Measurements from ENCODE around the gene RFX2. TPM values are rescaled to one million over a fixed set of nuclear protein-coding genes. Genes with fewer than 3 reads are reported as not detected.

Gene RFX2
- total RNA-seq, 1 donor from 2014 or later, result 6.2 TPM

DNA sequence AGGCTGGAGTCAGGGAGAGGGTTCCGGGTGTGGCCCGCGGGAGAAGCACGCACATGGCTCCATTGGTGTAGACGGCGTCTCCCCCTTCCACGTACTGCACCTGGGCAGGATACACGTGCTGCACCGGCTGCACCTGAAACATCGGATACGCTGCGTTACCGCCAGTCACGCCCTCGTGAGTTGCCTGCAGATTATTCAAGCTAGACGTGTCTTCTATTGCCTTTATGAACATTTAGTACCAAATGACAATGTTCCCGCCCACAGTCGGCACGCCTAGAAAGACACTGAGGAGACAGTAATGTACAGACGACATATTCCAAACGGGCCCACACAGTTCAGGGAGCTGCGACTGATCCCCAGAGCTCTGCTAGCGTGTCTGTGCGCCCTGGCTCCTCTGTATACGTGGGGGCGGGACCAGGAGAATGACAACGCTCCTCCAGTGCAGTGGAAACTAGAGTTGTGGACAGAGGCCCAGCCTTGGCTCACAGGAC is 68.3 kb downstream of the RFX2 start:
- no peaks in the 10 kb centered on the region for H3K9me3 ChIP-seq (ENCODE audit: low read depth)
- H3K27ac ChIP-seq, result no peak overlapping the region
- no peaks in the 10 kb centered on the region for H3K27me3 Mint-ChIP-seq (ENCODE audit: insufficient read depth, low read depth)
- H3K9me3 Mint-ChIP-seq, result peaks cover 3% of the 10 kb centered on the region
- TF ChIP-seq, protein P1, sequence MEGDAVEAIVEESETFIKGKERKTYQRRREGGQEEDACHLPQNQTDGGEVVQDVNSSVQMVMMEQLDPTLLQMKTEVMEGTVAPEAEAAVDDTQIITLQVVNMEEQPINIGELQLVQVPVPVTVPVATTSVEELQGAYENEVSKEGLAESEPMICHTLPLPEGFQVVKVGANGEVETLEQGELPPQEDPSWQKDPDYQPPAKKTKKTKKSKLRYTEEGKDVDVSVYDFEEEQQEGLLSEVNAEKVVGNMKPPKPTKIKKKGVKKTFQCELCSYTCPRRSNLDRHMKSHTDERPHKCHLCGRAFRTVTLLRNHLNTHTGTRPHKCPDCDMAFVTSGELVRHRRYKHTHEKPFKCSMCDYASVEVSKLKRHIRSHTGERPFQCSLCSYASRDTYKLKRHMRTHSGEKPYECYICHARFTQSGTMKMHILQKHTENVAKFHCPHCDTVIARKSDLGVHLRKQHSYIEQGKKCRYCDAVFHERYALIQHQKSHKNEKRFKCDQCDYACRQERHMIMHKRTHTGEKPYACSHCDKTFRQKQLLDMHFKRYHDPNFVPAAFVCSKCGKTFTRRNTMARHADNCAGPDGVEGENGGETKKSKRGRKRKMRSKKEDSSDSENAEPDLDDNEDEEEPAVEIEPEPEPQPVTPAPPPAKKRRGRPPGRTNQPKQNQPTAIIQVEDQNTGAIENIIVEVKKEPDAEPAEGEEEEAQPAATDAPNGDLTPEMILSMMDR (IDR thresholded peaks at IDR 0.05), result no peak
- TF ChIP-seq EZH2phosphoT487 (IDR thresholded peaks at IDR 0.05), result no peak
- TF ChIP-seq EZH2 (IDR thresholded peaks at IDR 0.05), result no peak
- no peak overlapping the region for H2AFZ ChIP-seq (replicated peaks)
- H3K4me3 ChIP-seq, result no peak overlapping the region
- no peak overlapping the region for H3K4me2 ChIP-seq
- no peaks in the 10 kb centered on the region for H3K27me3 ChIP-seq
- no peaks in the 10 kb centered on the region for H3K4me1 Mint-ChIP-seq
- H3K27ac Mint-ChIP-seq, result no peak overlapping the region
- no peak overlapping the region for H3K4me3 Mint-ChIP-seq
- H3K36me3 ChIP-seq, result no peaks in the 10 kb centered on the region
- H3K36me3 Mint-ChIP-seq, result peaks cover 32% of the 10 kb centered on the region
- no peaks in the 10 kb centered on the region for H3F3A ChIP-seq (ENCODE audit: low read depth)
- H4K20me1 ChIP-seq (ENCODE audit: low read depth), result no peaks in the 10 kb centered on the region
- no peaks in the 10 kb centered on the region for H3K4me1 ChIP-seq
- DNase-seq (ENCODE audit: low spot score), result no peak
- H3K79me2 ChIP-seq (ENCODE audit: low read depth), result no peaks in the 10 kb centered on the region
- H3K9ac ChIP-seq, result no peak overlapping the region

GRCh38 chr19:6041071-6041470 is 69.2 kb downstream of the RFX2 start:
- no peak for DNase-seq (ENCODE audit: low spot score)
- no peaks in the 10 kb centered on the region for H4K20me1 ChIP-seq (ENCODE audit: low read depth)
- Mint-ChIP-seq H3K4me3 (no peak overlapping the region), H3K27ac (peak overlapping the region; percentile 79), H3K9me3 (peaks cover 3% of the 10 kb centered on the region), H3K36me3 (peaks cover 38% of the 10 kb centered on the region), H3K27me3 (ENCODE audit: insufficient read depth, low read depth) (no peaks in the 10 kb centered on the region), H3K4me1 (no peaks in the 10 kb centered on the region)
- no peak overlapping the region for H3K9ac ChIP-seq
- H3F3A ChIP-seq (ENCODE audit: low read depth), result no peaks in the 10 kb centered on the region
- no peak overlapping the region for H3K4me2 ChIP-seq
- no peaks in the 10 kb centered on the region for H3K9me3 ChIP-seq (ENCODE audit: low read depth)
- no peak overlapping the region for H2AFZ ChIP-seq (replicated peaks)
- H3K27ac ChIP-seq, result no peak overlapping the region
- no peaks in the 10 kb centered on the region for H3K36me3 ChIP-seq
- no peaks in the 10 kb centered on the region for H3K27me3 ChIP-seq
- no peak overlapping the region for H3K4me3 ChIP-seq
- H3K4me1 ChIP-seq, result no peaks in the 10 kb centered on the region
- no peaks in the 10 kb centered on the region for H3K79me2 ChIP-seq (ENCODE audit: low read depth)
- TF ChIP-seq, protein P1 (IDR thresholded peaks at IDR 0.05), result no peak
- TF ChIP-seq EZH2 (IDR thresholded peaks at IDR 0.05), result no peak
- TF ChIP-seq EZH2phosphoT487 (IDR thresholded peaks at IDR 0.05), result no peak

GRCh38 chr19:6039566-6040225 is 70.6 kb downstream of the RFX2 start:
- H3K27me3 Mint-ChIP-seq (ENCODE audit: insufficient read depth, low read depth), result no peaks in the 10 kb centered on the region
- TF ChIP-seq, protein P1 (IDR thresholded peaks at IDR 0.05), result no peak
- TF ChIP-seq EZH2phosphoT487 (IDR thresholded peaks at IDR 0.05), result no peak
- no peak for TF ChIP-seq EZH2 (IDR thresholded peaks at IDR 0.05)
- Histone ChIP-seq H3K4me2 (no peak overlapping the region), H3K9ac (no peak overlapping the region), H3K9me3 (ENCODE audit: low read depth) (no peaks in the 10 kb centered on the region), H3K79me2 (ENCODE audit: low read depth) (no peaks in the 10 kb centered on the region), H3K36me3 (no peaks in the 10 kb centered on the region), H4K20me1 (ENCODE audit: low read depth) (no peaks in the 10 kb centered on the region), H2AFZ (replicated peaks) (no peak overlapping the region), H3K4me3 (no peak overlapping the region), H3K4me1 (no peaks in the 10 kb centered on the region), H3F3A (ENCODE audit: low read depth) (no peaks in the 10 kb centered on the region), H3K27ac (no peak overlapping the region), H3K27me3 (no peaks in the 10 kb centered on the region)
- no peaks in the 10 kb centered on the region for H3K4me1 Mint-ChIP-seq
- no peak overlapping the region for H3K27ac Mint-ChIP-seq
- peaks cover 37% of the 10 kb centered on the region for H3K36me3 Mint-ChIP-seq
- no peak overlapping the region for H3K4me3 Mint-ChIP-seq
- DNase-seq (ENCODE audit: low spot score), result no peak
- H3K9me3 Mint-ChIP-seq, result peaks cover 3% of the 10 kb centered on the region
